HepG2 (cell line): Measurements from ENCODE around the gene SERPINB6. TPM values are rescaled to one million over a fixed set of nuclear protein-coding genes. Genes with fewer than 3 reads are reported as not detected.
A peak's percentile ranks its signal among the peaks of the same experiment; 100 is the strongest.

Experiments used
- CEBPB ChIP-seq: IDR thresholded peaks from 2 replicates; pipeline ENCODE4 v1.6.1; 2011; ENCODE audit warnings: low read depth, low read length, improper control_type of control experiment, borderline replicate concordance
- DNMT3B ChIP-seq: conservative IDR thresholded peaks from 2 replicates; pipeline ENCODE4 v1.6.1; 2016; ENCODE audit warnings: missing biosample characterization, control low read depth
- FOXP1 ChIP-seq, 2 experiments: fragments of 450-650 bp in 1 of 2; IDR thresholded peaks; 2 replicates each; pipeline ENCODE4 v1.6.1; 2017 to 2018; ENCODE audit warnings: antibody characterized with exemption in 1 of 2
- KDM3A ChIP-seq: IDR thresholded peaks from 2 replicates; pipeline ENCODE4 v1.6.1; 2018; ENCODE audit warnings: low read depth, missing compliant biosample characterization
- MBNL3 ChIP-seq: fragments of 250-450 bp; sonication (Bioruptor Pico); conservative IDR thresholded peaks from 2 replicates; pipeline ENCODE4 v1.8.0; 2022; ENCODE audit warnings: mild to moderate bottlenecking, inconsistent platforms
- MEF2D ChIP-seq: sonication (generic); formaldehyde crosslinking; IDR thresholded peaks from 2 replicates; pipeline ENCODE4 v1.5.1; 2020; ENCODE audit warnings: mild to moderate bottlenecking, missing genetic modification reagents
- NCOR1 ChIP-seq: fragments of 200-600 bp; sonication (generic); IDR thresholded peaks from 2 replicates; pipeline ENCODE4 v1.7.0; 2017; ENCODE audit warnings: antibody characterized with exemption, low read length, borderline replicate concordance
- RFX3 ChIP-seq: IDR thresholded peaks from 2 replicates; pipeline ENCODE4 v1.6.1; 2016; ENCODE audit warnings: missing biosample characterization, missing genetic modification reagents
- SP1 ChIP-seq, 2 experiments: fragments of 450-650 bp in 1 of 2; sonication (generic) in 1 of 2; formaldehyde crosslinking in 1 of 2; IDR thresholded peaks; 2 replicates each; pipeline versions ENCODE4 v1.4.0 to v1.6.1; 2016 to 2020; ENCODE audit warnings: missing genetic modification reagents in 1 of 2
- TARDBP ChIP-seq: sonication (generic); formaldehyde crosslinking; IDR thresholded peaks from 2 replicates; pipeline ENCODE4 v1.8.0; 2022; ENCODE audit warnings: mild to moderate bottlenecking, missing genetic modification reagents
- TEAD3 ChIP-seq: optimal IDR thresholded peaks from 2 replicates; pipeline ENCODE3; 2016; ENCODE audit warnings: borderline replicate concordance
- ZNF567 ChIP-seq: sonication (generic); formaldehyde crosslinking; IDR thresholded peaks from 2 replicates; pipeline ENCODE4 v1.8.1; 2023; ENCODE audit warnings: mild to moderate bottlenecking, missing genetic modification reagents, borderline replicate concordance
- ZNF672 ChIP-seq: sonication (generic); formaldehyde crosslinking; IDR thresholded peaks from 2 replicates; pipeline ENCODE4 v1.8.1; 2022; ENCODE audit warnings: missing genetic modification reagents
- ZNF747 ChIP-seq: sonication (generic); formaldehyde crosslinking; IDR thresholded peaks from 2 replicates; pipeline ENCODE4 v1.8.1; 2023; ENCODE audit warnings: missing genetic modification reagents, mild to moderate bottlenecking, borderline replicate concordance
- ZNF788 ChIP-seq: sonication (generic); formaldehyde crosslinking; IDR thresholded peaks from 2 replicates; pipeline ENCODE4 v1.5.0; 2020; ENCODE audit warnings: mild to moderate bottlenecking, missing genetic modification reagents, borderline replicate concordance
- polyA plus RNA-seq, 8 experiments: library from polyadenylated mRNA; depleted of rRNA in 3 of 8; stranded (reverse) in 7 of 8; unstranded in 1 of 8; fragments of >200 nt; fragmentation: Illumina TruSeq in 4 of 8; extraction: Trizol in 4 of 8; gene quantifications; 2 replicates each; pipeline versions ENCODE4 v1.2.1 to v1.2.3, GENCODE V29; 2011 to 2016; ENCODE audit warnings: low read depth in 4 of 8, missing spikeins in 1 of 8, mixed read lengths in 1 of 8; ENCODE audit not compliant: insufficient read depth in 1 of 8
- total RNA-seq, 5 experiments: library from RNA; depleted of rRNA; stranded (reverse); fragments of >200 nt; fragmentation: Illumina TruSeq; extraction: Trizol; gene quantifications; 2 replicates each; pipeline ENCODE4 v1.2.3, GENCODE V29; 2016; ENCODE audit warnings: low read depth in 1 of 5
- TF ChIP-seq, protein P1 (sequence below): fragments of 450-650 bp; IDR thresholded peaks from 2 replicates; pipeline ENCODE4 v1.6.1; 2016
- TF ChIP-seq, protein P2 (sequence below): sonication (generic); formaldehyde crosslinking; conservative IDR thresholded peaks from 2 replicates; pipeline ENCODE4 v1.8.0; 2022; ENCODE audit warnings: low read depth, missing genetic modification reagents
- TF ChIP-seq, protein P3 (sequence below): sonication (generic); formaldehyde crosslinking; IDR thresholded peaks from 2 replicates; pipeline ENCODE4 v1.8.0; 2022; ENCODE audit warnings: missing genetic modification reagents, low read depth, mild to moderate bottlenecking, borderline replicate concordance
- TF ChIP-seq, protein P4 (sequence below): sonication (generic); formaldehyde crosslinking; IDR thresholded peaks from one replicate; pipeline ENCODE4 v1.5.1; 2020; ENCODE audit warnings: mild to moderate bottlenecking, missing genetic modification reagents; ENCODE audit errors: not compliant biosample characterization

The SERPINB6 gene
- total and polyA plus RNA-seq, 2 of the 13 experiments (the other 11 are each of a cell fraction or from before 2014, with no cell fraction given), result 38.2 to 61.3 TPM

DNA sequence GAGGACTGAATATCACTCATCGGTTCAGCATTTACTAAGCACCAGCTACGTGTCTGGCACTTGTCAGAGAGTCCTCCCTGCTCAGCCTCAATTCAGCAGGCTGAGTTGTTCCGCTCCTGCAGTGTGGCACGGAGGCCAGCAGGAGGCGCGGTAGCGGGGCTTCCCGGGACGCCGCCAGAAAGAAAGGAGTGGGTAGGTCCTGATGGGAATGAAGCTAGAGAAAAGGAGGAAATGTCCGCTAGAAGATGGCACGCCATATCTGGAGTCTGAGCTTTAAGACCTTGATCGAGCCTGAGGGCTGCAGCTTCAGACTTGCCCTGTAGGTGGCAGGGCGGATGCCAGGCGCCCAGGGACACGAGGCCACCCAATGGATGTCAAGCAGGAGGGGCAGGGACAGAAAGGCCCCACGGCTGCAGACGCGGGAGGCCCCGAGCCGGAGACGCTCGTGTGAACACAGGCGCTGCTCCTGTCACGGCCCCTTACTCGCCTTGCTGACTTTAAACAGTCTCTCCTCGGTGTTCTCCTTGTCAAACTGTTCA lies 18.7 kb downstream of the SERPINB6 start (continued):
- TF ChIP-seq CEBPB, result no peak
- TF ChIP-seq DNMT3B (CRISPR knock-in tag), result no peak
- no peak for TF ChIP-seq ZNF672 (CRISPR knock-in tag)
- TF ChIP-seq ZNF788 (CRISPR knock-in tag), result peak; percentile 79; the same call in 1 of the 2 replicates
- TF ChIP-seq, protein P1, sequence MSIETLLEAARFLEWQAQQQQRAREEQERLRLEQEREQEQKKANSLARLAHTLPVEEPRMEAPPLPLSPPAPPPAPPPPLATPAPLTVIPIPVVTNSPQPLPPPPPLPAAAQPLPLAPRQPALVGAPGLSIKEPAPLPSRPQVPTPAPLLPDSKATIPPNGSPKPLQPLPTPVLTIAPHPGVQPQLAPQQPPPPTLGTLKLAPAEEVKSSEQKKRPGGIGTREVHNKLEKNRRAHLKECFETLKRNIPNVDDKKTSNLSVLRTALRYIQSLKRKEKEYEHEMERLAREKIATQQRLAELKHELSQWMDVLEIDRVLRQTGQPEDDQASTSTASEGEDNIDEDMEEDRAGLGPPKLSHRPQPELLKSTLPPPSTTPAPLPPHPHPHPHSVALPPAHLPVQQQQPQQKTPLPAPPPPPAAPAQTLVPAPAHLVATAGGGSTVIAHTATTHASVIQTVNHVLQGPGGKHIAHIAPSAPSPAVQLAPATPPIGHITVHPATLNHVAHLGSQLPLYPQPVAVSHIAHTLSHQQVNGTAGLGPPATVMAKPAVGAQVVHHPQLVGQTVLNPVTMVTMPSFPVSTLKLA, result no peak
- peak; percentile 32; the same call in 1 of the 2 replicates for TF ChIP-seq ZNF747
- no peak for TF ChIP-seq NCOR1
- TF ChIP-seq, protein P2, sequence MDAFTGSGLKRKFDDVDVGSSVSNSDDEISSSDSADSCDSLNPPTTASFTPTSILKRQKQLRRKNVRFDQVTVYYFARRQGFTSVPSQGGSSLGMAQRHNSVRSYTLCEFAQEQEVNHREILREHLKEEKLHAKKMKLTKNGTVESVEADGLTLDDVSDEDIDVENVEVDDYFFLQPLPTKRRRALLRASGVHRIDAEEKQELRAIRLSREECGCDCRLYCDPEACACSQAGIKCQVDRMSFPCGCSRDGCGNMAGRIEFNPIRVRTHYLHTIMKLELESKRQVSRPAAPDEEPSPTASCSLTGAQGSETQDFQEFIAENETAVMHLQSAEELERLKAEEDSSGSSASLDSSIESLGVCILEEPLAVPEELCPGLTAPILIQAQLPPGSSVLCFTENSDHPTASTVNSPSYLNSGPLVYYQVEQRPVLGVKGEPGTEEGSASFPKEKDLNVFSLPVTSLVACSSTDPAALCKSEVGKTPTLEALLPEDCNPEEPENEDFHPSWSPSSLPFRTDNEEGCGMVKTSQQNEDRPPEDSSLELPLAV (CRISPR knock-in tag), result no peak
- no peak for TF ChIP-seq MBNL3 (CRISPR knock-in tag)
- no peak for TF ChIP-seq RFX3 (CRISPR knock-in tag)
- TF ChIP-seq, protein P3, sequence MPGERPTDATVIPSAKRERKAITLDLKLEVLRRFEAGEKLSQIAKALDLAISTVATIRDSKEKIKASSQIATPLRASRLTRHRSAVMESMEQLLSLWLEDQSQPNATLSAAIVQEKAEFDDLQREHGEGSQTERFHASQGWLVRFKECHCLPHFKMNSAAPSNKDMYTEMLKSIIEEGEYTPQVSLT, result no peak
- TF ChIP-seq ZNF567 (CRISPR knock-in tag), result no peak
- no peak for TF ChIP-seq SP1 (IDR thresholded peaks at IDR 0.05)
- no peak for TF ChIP-seq SP1 (CRISPR knock-in tag; IDR thresholded peaks at IDR 0.05)
- TF ChIP-seq KDM3A (CRISPR knock-in tag), result no peak
- peak; percentile 78 for TF ChIP-seq TEAD3 (CRISPR knock-in tag)
- 0 out of 2 replicates have a peak, but pooled peaks have one; percentile 68 for TF ChIP-seq MEF2D (CRISPR knock-in tag)
- TF ChIP-seq, protein P4, sequence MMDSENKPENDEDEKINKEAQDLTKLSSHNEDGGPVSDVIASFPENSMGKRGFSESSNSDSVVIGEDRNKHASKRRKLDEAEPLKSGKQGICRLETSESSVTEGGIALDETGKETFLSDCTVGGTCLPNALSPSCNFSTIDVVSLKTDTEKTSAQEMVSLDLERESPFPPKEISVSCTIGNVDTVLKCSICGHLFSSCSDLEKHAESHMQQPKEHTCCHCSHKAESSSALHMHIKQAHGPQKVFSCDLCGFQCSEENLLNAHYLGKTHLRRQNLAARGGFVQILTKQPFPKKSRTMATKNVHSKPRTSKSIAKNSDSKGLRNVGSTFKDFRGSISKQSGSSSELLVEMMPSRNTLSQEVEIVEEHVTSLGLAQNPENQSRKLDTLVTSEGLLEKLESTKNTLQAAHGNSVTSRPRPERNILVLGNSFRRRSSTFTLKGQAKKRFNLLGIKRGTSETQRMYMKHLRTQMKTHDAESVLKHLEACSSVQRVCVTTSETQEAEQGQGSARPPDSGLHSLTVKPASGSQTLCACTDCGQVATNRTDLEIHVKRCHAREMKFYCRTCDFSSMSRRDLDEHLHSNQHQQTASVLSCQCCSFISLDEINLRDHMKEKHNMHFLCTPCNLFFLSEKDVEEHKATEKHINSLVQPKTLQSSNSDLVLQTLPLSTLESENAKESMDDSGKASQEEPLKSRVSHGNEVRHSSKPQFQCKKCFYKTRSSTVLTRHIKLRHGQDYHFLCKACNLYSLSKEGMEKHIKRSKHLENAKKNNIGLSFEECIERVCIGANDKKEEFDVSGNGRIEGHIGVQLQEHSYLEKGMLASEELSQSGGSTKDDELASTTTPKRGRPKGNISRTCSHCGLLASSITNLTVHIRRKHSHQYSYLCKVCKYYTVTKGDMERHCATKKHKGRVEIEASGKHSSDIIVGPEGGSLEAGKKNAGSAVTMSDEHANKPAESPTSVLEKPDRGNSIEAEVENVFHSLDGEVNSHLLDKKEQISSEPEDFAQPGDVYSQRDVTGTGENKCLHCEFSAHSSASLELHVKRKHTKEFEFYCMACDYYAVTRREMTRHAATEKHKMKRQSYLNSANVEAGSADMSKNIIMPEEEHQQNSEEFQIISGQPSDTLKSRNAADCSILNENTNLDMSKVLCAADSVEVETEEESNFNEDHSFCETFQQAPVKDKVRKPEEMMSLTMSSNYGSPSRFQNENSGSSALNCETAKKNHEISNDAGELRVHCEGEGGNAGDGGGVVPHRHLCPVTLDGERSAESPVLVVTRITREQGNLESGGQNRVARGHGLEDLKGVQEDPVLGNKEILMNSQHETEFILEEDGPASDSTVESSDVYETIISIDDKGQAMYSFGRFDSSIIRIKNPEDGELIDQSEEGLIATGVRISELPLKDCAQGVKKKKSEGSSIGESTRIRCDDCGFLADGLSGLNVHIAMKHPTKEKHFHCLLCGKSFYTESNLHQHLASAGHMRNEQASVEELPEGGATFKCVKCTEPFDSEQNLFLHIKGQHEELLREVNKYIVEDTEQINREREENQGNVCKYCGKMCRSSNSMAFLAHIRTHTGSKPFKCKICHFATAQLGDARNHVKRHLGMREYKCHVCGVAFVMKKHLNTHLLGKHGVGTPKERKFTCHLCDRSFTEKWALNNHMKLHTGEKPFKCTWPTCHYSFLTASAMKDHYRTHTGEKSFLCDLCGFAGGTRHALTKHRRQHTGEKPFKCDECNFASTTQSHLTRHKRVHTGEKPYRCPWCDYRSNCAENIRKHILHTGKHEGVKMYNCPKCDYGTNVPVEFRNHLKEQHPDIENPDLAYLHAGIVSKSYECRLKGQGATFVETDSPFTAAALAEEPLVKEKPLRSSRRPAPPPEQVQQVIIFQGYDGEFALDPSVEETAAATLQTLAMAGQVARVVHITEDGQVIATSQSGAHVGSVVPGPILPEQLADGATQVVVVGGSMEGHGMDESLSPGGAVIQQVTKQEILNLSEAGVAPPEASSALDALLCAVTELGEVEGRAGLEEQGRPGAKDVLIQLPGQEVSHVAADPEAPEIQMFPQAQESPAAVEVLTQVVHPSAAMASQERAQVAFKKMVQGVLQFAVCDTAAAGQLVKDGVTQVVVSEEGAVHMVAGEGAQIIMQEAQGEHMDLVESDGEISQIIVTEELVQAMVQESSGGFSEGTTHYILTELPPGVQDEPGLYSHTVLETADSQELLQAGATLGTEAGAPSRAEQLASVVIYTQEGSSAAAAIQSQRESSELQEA, result no peak
- TF ChIP-seq TARDBP (CRISPR knock-in tag), result no peak
- no peak for TF ChIP-seq FOXP1 (IDR thresholded peaks at IDR 0.05)
- TF ChIP-seq FOXP1 (CRISPR knock-in tag; IDR thresholded peaks at IDR 0.05), result no peak
